Neural cell (in vitro differentiated cells): Measurements from ENCODE around the gene SBDS. TPM values are rescaled to one million over a fixed set of nuclear protein-coding genes. Genes with fewer than 3 reads are reported as not detected.
"Not testable (repeated sequence)": the region's sequence is repeated elsewhere in the genome, so short reads cannot be mapped to it uniquely, and the experiment has no call there.

Experiments used
- H2AFZ ChIP-seq: fragments of 200-600, 300-800 bp; sonication (generic), shearing (Covaris generic); 2 replicates; pipeline ENCODE4 v1.6.0; 2014; ENCODE audit warnings: low read depth, mild to moderate bottlenecking, antibody characterized with exemption, low read length, moderate library complexity
- H3F3A ChIP-seq: fragments of 200-600 bp; shearing (Covaris generic); 2 replicates; pipeline ENCODE4 v1.6.1; 2016; ENCODE audit warnings: mild to moderate bottlenecking, moderate library complexity, mixed read lengths, antibody characterized with exemption, low read length; ENCODE audit not compliant: insufficient read depth, poor library complexity, severe bottlenecking
- H3K27ac ChIP-seq: fragments of 200-600, 300-800 bp; sonication (generic), shearing (Covaris generic); 2 replicates; pipeline ENCODE4 v1.5.1; 2014; ENCODE audit warnings: mild to moderate bottlenecking, low read length, moderate library complexity
- H3K27me3 ChIP-seq: fragments of 300-800, 200-600 bp; sonication (generic), shearing (Covaris generic); 2 replicates; pipeline ENCODE4 v1.6.0; 2014; ENCODE audit warnings: mild to moderate bottlenecking, low read depth, low read length, moderate library complexity; ENCODE audit not compliant: insufficient read depth
- H3K36me3 ChIP-seq: fragments of 300-800, 200-600 bp; sonication (generic), shearing (Covaris generic); 2 replicates; pipeline ENCODE4 v1.5.1; 2014; ENCODE audit warnings: mild to moderate bottlenecking, antibody characterized with exemption, low read length, moderate library complexity; ENCODE audit not compliant: insufficient read depth
- H3K4me2 ChIP-seq: fragments of 300-800, 200-600 bp; sonication (generic), shearing (Covaris generic); 2 replicates; pipeline ENCODE4 v1.6.0; 2014; ENCODE audit warnings: mild to moderate bottlenecking, low read length
- H3K4me3 ChIP-seq: fragments of 300-800, 200-600 bp; sonication (generic), shearing (Covaris generic); 2 replicates; pipeline ENCODE4 v1.5.1; 2014; ENCODE audit warnings: mild to moderate bottlenecking, low read length, moderate library complexity
- H3K79me2 ChIP-seq: fragments of 200-600 bp; shearing (Covaris generic); replicated peaks from 2 replicates; pipeline ENCODE4 v1.6.0; 2014; ENCODE audit warnings: mild to moderate bottlenecking, low read length, moderate library complexity; ENCODE audit not compliant: insufficient read depth
- H3K9ac ChIP-seq: fragments of 300-800, 200-600 bp; sonication (generic), shearing (Covaris generic); 2 replicates; pipeline ENCODE4 v1.6.1; 2016; ENCODE audit warnings: mild to moderate bottlenecking, low read length, mixed read lengths
- H3K9me2 ChIP-seq: fragments of 200-600 bp; shearing (Covaris generic); 2 replicates; pipeline ENCODE4 v1.6.1; 2016; ENCODE audit warnings: mild to moderate bottlenecking, low read length, mixed read lengths; ENCODE audit not compliant: insufficient read depth
- H3K9me3 ChIP-seq: fragments of 200-600, 300-800 bp; sonication (generic), shearing (Covaris generic); 2 replicates; pipeline ENCODE4 v1.6.1; 2016; ENCODE audit warnings: mild to moderate bottlenecking, mixed run types, low read length, moderate library complexity, mixed read lengths
- H4K20me1 ChIP-seq: fragments of 200-600 bp; shearing (Covaris generic); 2 replicates; pipeline ENCODE4 v1.6.1; 2016; ENCODE audit warnings: mild to moderate bottlenecking, mixed run types; ENCODE audit not compliant: insufficient read depth
- MXI1 ChIP-seq: fragments of 450-650 bp; conservative IDR thresholded peaks from 2 replicates; pipeline ENCODE4 v1.6.1; 2014; ENCODE audit warnings: antibody characterized with exemption, mild to moderate bottlenecking; ENCODE audit not compliant: poor library complexity, severe bottlenecking
- POLR2AphosphoS5 ChIP-seq: IDR thresholded peaks from 2 replicates; pipeline ENCODE4 v1.6.1; 2012
- SMC3 ChIP-seq: fragments of 450-650 bp; conservative IDR thresholded peaks from 2 replicates; pipeline ENCODE4 v1.6.1; 2014; ENCODE audit warnings: antibody characterized with exemption, mild to moderate bottlenecking, moderate library complexity; ENCODE audit not compliant: poor library complexity
- polyA plus RNA-seq: library from polyadenylated mRNA; depleted of rRNA; stranded (reverse); fragments of >200 nt; gene quantifications from 2 replicates; pipeline ENCODE4 v1.2.3, GENCODE V29; 2014
- TF ChIP-seq, protein P1 (sequence below): fragments of 450-650 bp; IDR thresholded peaks from 2 replicates; pipeline ENCODE4 v1.5.1; 2014; ENCODE audit warnings: antibody characterized with exemption, mild to moderate bottlenecking, moderate library complexity; ENCODE audit not compliant: poor library complexity, severe bottlenecking

The SBDS gene
- polyA plus RNA-seq, 1 donor from 2014 or later, result 91.1 TPM

DNA sequence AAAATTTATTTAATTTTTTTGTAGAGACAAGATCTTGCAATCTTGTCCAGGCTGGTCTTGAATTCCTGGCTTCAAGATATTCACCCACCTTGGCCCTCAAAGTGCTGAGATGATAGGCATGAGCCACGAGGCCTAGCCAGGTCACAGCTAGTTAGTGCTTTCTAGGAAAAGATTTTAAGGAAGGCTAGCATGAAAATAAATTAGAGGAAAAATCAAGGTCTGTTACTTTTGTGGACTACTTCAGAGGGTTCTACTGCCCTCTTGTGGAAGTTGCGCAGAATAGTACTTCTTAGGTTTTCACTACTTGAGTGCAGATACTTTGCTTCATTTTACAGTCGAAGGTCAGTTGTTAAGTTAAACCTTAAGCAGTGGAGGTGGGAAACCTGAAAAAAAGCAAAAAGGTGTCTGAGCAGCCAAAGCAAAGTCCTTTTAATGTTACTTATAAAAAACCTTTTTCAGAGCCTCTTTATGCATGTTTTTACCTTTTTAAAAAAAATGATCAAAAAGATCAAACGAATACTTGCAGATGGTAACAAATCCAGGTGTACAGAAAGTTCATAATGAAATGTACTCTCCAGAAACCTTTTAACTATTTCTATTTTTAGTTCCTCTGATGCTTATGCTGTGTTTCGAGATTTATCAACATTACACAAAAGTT is 5.3 kb upstream of the SBDS start:
- H3K79me2 ChIP-seq, H3K27me3 ChIP-seq, H3K4me2 ChIP-seq, H3K27ac ChIP-seq, H3K9ac ChIP-seq, H3K9me3 ChIP-seq, H3K36me3 ChIP-seq, H3K4me3 ChIP-seq, H3K9me2 ChIP-seq, H4K20me1 ChIP-seq, H2AFZ ChIP-seq, H3F3A ChIP-seq: not testable (repeated sequence)
- peak; percentile 45 for TF ChIP-seq SMC3
- TF ChIP-seq, protein P1, sequence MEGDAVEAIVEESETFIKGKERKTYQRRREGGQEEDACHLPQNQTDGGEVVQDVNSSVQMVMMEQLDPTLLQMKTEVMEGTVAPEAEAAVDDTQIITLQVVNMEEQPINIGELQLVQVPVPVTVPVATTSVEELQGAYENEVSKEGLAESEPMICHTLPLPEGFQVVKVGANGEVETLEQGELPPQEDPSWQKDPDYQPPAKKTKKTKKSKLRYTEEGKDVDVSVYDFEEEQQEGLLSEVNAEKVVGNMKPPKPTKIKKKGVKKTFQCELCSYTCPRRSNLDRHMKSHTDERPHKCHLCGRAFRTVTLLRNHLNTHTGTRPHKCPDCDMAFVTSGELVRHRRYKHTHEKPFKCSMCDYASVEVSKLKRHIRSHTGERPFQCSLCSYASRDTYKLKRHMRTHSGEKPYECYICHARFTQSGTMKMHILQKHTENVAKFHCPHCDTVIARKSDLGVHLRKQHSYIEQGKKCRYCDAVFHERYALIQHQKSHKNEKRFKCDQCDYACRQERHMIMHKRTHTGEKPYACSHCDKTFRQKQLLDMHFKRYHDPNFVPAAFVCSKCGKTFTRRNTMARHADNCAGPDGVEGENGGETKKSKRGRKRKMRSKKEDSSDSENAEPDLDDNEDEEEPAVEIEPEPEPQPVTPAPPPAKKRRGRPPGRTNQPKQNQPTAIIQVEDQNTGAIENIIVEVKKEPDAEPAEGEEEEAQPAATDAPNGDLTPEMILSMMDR, result peak; percentile 52

DNA sequence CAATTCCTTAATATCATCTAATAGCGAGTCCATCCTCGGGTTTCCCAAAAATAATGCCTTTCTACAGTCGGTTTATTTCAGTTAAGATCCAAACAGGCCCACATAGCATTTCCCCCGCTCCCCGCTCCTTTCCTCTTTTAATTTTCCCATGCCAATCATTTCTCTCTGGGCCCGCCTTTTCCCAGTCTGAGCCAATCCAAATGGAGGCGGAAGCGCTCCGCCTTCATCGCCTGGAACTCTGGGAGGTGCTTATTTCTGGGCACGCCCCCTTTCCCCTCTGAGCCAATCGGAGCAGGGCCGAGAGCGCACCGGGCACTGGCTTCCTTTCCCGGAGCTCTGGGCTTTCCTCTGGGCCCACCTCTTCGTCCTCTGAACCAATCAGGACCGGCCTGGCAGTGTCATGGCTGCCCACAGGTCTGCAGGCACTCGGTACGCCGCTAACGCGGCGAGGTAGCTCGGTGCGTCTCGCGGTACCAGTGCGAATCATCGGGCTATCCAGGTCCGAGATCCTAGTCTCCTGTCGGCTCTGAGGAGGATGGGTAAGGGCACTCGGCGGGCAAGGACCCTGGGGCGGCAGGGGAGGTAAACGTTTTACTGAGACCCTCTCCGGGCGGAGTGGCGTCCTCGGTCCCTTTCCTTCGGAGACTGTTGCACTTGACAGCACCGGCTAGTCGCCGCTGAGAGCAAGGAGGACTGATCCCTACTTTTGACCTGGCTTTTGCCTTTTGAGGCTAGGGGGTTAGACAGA is 1.2 kb upstream of the SBDS start, which contains the start of gene TYW1:
Gene TYW1, plus strand, starts transcription at position 390 of the 748 bp plus-strand sequence. Its CDS starts 146 bp downstream, at position 536.
- peak within 1 kb of the TSS; percentile 76 for H3K27ac ChIP-seq

DNA sequence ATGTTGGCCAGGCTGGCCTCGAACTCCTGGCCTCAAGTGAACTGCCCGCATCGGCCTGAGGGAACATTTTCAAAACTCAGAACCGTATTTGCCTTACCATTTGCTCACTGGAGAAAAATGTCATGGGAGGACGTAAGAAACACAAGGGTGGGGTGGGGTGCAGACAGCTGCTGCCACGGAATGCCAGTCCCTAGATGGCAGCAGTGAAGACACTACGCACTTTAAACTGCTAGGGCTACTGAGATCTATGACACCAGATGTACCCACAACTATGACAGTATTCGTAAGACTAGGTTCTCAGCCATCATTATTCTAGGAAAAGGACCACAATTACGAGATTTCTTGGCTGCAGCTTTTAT is 716 bp downstream of the SBDS start:
- H4K20me1 ChIP-seq, H3K27me3 ChIP-seq, H3K9me2 ChIP-seq, H2AFZ ChIP-seq, H3K36me3 ChIP-seq, H3K79me2 ChIP-seq, H3K9me3 ChIP-seq, H3F3A ChIP-seq: not testable (repeated sequence)
- Histone ChIP-seq H3K4me3 (peak overlapping the region; percentile 69), H3K27ac (peak overlapping the region; percentile 86), H3K9ac (peak overlapping the region; percentile 83), H3K4me2 (peak overlapping the region; percentile 35)
- TF ChIP-seq, protein P1, result peak; percentile 65

More for the DNA sequence above, 1.2 kb upstream of the SBDS start, which contains the start of gene TYW1:
- not testable (repeated sequence) for H3K27me3 ChIP-seq, H4K20me1 ChIP-seq, H3K9me3 ChIP-seq, H3F3A ChIP-seq, H3K36me3 ChIP-seq, H3K79me2 ChIP-seq, H3K9me2 ChIP-seq
- TF ChIP-seq MXI1, result peak; percentile 92
- peak; percentile 71 for TF ChIP-seq POLR2AphosphoS5
- H3K4me2 ChIP-seq, result peak within 1 kb of the TSS; percentile 92
- peak within 1 kb of the TSS; percentile 71 for H3K4me3 ChIP-seq
- peak within 1 kb of the TSS; percentile 65 for H3K9ac ChIP-seq
- peak within 1 kb of the TSS; percentile 36 for H2AFZ ChIP-seq

DNA sequence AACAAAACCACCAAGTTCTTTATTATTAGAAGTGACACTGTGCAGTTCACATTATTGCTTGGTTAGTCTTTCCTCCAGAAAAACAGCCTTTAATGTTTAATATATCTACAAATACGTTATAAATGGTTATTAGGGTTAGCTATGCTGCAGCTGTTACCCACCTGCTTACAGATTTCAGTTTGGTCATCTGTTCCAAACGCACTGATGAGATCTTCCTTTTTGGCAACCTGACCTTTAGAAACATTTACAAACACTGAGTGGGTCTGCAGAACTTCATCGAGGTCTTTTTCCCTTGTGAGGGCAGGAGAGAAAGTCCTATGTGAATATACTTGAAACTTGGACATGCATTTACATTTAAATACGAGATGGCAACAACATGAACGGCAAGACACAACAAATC is 1.3 kb downstream of the SBDS start:
- not testable (repeated sequence) for H2AFZ ChIP-seq, H3K79me2 ChIP-seq, H3K27me3 ChIP-seq, H3K9me2 ChIP-seq, H4K20me1 ChIP-seq, H3K27ac ChIP-seq, H3F3A ChIP-seq, H3K36me3 ChIP-seq, H3K4me2 ChIP-seq, H3K9ac ChIP-seq, H3K9me3 ChIP-seq
- peak overlapping the region; percentile 69 for H3K4me3 ChIP-seq

DNA sequence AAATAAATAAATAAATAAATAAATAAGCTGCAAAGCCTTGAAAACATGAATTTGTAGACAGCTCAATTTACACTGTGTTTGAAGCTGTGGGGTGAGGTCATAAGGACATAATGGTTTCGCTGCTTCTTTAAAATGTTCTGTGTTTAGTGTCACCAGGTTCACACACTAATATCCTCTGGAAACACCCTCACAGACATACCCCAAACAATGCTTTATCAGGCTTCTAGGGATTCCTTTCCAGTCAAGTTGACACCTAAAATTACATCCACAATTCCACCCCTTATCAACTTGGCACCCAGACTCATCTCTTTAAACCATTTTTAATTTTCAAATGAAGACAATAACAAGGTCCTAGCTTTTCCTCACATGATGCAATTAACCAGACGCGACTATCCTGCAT is 5.8 kb downstream of the SBDS start:
- H3K27me3 ChIP-seq, H3K4me3 ChIP-seq, H4K20me1 ChIP-seq, H3K9me2 ChIP-seq, H3K9me3 ChIP-seq, H3K79me2 ChIP-seq, H3K36me3 ChIP-seq, H2AFZ ChIP-seq, H3K9ac ChIP-seq, H3K27ac ChIP-seq, H3F3A ChIP-seq, H3K4me2 ChIP-seq: not testable (repeated sequence)

DNA sequence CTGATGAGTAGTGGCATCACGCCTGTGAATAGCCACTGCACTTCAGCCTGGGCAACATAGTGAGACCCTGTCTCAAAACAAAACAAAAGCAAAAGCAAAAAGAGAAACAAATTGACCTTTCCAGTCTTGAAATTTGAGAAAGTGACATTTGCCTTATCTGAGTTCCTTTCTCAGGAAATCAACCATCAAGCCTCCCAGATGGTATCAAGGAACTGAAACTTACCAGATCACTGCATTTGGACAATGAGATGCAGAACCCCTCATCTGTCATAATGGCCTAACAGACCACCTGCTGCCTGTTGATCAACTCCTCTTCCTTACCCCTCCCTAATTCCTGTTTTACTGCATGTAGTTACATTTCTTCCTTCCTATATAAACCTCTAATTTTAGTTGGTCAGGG is 15.1 kb downstream of the SBDS start:
- H3K9ac ChIP-seq, H3K27me3 ChIP-seq, H3K9me2 ChIP-seq, H3K79me2 ChIP-seq, H3K4me3 ChIP-seq, H3K36me3 ChIP-seq, H2AFZ ChIP-seq, H3K9me3 ChIP-seq, H3F3A ChIP-seq, H4K20me1 ChIP-seq, H3K27ac ChIP-seq, H3K4me2 ChIP-seq: not testable (repeated sequence)
